Fibroblast of peridontal ligament (primary cell): ENCODE data around the gene SLIT1.

Source experiments
- DNase-seq: peaks from one replicate; pipeline ENCODE4 v3.0.0-alpha.2; 2010; ENCODE audit errors: extremely low read depth

SLIT1 gene

GRCh38 chr10:97024168-97025073 is 161.3 kb downstream of the SLIT1 start:
- DNase-seq: peak; percentile 81

GRCh38 chr10:97023401-97024167 is 162.2 kb downstream of the SLIT1 start:
- peak; percentile 45 for DNase-seq

GRCh38 chr10:97022616-97023015 is 163.1 kb downstream of the SLIT1 start:
- DNase-seq: no peak

- DNase-seq: peak; percentile 30
Observed at GRCh38 chr10:97020452-97021400, 165.0 kb downstream of the SLIT1 start.

GRCh38 chr10:97019213-97019844 is 166.4 kb downstream of the SLIT1 start:
- DNase-seq: no peak

- DNase-seq: no peak
Observed at GRCh38 chr10:97018251-97019212, 167.2 kb downstream of the SLIT1 start.

GRCh38 chr10:97017474-97017903 is 168.3 kb downstream of the SLIT1 start:
- DNase-seq: no peak

- no peak for DNase-seq
Observed at GRCh38 chr10:97016728-97017473, 168.9 kb downstream of the SLIT1 start.

GRCh38 chr10:97015240-97015639 is 170.5 kb downstream of the SLIT1 start:
- no peak for DNase-seq

GRCh38 chr10:97013983-97014382 is 171.8 kb downstream of the SLIT1 start:
- DNase-seq: no peak

GRCh38 chr10:97013568-97013967 is 172.2 kb downstream of the SLIT1 start:
- no peak for DNase-seq

- no peak for DNase-seq
Observed at GRCh38 chr10:97012470-97012869, 173.3 kb downstream of the SLIT1 start.

- DNase-seq: no peak
Observed at GRCh38 chr10:97011397-97011796, 174.4 kb downstream of the SLIT1 start.

GRCh38 chr10:97010695-97011206 is 175.0 kb downstream of the SLIT1 start:
- no peak for DNase-seq

- no peak for DNase-seq
Observed at GRCh38 chr10:97007417-97007816, 178.3 kb downstream of the SLIT1 start.

GRCh38 chr10:97006364-97006763 is 179.4 kb downstream of the SLIT1 start:
- DNase-seq: no peak

GRCh38 chr10:97005349-97005748 is 180.4 kb downstream of the SLIT1 start:
- no peak for DNase-seq

- DNase-seq: no peak
Observed at GRCh38 chr10:97004591-97004990, 181.2 kb downstream of the SLIT1 start.

- no peak for DNase-seq
Observed at GRCh38 chr10:97003804-97004201, 182.0 kb downstream of the SLIT1 start.
